ENCODE measurements around the gene CCDC18.

The CCDC18 gene

DNA sequence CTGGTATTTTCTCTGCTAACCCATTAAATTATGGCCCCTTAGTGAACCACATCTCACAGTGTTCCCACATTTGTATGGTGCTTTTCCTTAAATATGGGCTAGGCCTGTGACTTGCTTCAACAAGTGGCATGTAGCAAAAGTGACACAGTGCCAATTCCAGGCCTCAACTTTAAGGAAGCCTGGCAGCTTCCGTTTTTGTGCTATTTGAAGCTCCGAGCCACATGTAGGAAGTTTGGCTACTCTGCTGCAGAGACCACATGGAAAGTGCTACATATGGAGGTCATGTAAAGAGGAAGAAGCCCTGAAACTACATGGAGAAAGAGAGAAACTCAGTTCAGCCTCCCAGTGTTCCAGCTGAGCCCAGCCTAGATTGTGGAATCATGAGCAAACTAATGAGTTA, 136.7 kb downstream of the CCDC18 start:
- no peak for FAIRE-seq

DNA sequence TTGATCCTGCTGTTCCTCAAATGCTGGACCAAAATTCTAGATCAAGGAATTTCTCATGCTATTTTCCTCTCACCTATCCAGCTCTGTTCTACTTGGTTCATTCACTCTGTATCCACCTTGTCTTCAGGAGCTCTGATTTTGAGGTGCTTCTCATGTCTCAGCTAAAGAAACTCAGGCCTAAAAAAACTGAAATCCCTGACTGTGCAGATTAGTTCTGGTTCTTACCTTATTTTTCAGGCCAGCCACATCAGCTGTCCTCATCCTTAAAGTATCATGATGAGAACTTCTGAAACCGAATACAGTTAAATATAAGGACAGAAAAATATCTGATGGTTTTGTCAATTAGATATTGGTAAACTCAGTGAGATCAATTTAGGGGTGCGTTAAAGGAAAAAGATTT, 137.4 kb downstream of the CCDC18 start:
- no peak for FAIRE-seq

DNA sequence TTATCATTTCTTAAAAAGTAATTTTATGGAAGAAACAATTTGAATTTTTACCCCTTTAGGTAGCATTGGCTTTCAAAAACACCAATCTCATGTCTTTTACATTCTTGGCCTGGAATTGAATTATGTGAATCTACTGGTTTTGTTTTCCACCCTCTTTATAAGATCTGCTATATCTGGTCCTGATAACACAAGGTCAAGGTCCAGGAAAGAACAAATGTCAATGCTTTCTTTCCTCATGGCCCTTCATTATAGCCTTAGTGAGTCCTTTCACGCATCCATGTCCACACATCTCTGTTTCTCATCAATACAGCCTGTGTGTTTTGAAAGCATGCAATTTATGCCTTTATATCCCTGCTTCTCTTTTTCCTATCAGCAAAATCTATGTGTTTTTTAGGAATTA, 141.2 kb downstream of the CCDC18 start:
- FAIRE-seq = no peak

DNA sequence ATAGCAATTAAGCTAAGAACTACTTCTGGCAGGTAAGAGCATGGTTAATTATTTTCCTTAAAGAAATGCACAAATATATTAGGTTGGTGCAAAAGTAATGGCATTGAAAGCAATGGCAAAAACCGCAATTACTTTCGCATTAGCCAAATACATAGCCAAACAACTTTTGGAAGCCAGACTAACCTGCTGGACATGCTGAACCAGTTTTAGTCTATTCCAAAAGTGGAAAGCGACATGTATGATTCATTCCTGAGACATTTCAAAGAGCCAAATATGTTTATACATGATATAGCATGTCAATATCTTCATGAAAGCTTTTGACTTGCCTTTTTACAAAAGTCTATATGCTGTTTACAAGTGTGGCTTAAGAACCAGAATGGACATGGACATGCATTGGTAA, 141.8 kb downstream of the CCDC18 start:
- FAIRE-seq = no peak

DNA sequence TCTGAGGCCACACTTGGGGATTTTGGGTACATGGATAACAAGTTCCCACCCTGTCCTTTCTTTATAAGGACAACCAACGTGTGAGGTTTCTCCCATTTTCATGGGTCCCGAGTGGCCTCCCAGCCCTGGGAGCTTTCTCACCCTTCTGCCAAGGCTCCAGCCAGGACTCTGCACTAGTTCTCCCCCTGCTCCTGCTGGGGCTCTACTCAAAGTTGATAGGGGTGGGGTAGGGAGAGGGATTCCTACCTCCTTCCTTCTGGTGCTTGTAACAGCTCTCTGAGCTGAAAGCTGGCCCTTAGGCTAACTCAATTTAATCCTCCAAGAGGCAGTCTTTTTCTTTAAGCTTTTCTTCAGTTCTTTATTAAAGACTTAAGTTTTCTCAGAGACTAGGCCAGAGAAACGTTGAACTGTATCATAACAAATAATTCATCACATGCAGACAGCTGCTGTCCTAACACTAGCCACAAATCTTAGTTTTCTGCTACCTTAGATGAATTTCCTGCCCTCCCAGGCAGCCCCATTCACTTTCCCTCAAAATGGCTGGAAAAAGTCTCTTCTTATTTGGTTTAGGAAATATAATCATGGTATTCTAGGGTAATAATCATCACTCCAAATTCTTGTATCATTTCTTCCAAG, 142.8 kb downstream of the CCDC18 start:
- no peak for FAIRE-seq

DNA sequence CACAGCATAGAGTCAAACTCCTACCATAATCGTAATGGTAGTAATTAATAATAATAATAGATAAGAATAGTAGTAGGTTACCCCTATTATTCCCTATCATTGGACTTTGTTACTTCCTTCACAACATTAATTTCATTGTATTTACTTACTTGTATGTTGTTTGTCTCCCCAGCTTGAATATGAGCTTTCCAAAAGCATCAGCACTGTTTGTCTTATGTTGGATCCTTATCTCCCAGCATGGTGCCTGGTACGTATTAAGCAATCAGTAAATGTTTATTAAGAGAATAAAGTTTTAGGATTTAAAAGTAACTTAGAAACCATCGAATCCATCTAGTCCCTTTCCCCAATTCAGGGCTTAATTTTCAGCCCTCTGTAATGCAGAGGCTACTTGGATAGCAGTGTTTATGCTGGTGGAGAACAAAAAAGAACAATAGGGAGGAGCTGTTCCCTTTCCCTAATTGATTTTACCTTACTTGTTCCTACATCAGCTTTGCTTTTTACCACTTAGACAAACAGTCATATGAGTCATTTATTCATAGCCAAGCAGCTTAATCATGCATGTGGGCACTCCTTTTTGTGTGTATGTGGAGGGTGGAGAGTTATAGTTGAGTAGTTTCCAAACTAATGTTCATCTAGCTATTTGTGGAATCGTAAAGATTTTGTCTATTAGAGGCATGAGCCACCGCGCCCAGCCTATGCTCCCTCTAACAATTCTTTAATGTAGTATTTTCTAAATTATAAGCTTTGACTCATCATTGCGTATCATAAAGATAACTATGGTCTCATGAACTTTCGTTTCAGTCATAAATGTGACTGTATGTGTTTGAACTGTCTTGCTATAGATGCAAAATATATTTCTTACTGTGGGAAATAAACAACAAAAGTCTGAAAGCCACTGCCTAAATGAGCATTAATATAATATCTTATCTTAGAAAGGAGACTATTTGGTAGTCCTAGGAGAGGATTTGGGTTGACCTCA, 144.3 kb downstream of the CCDC18 start:
- FAIRE-seq = no peak

Data from TTC549 (cell line).